SK-N-MC (cell line): ENCODE results near the gene TPD52L2.

Experiments used
- DNase-seq: peaks from one replicate; pipeline ENCODE4 v3.0.0-alpha.2; 2011; ENCODE audit warnings: low read depth, low spot score
- H3K27ac ChIP-seq: fragments of 200-600 bp; sonication (generic); 2 replicates; pipeline ENCODE4 v1.5.1; 2016; ENCODE audit warnings: mixed run types
- H3K36me3 ChIP-seq: fragments of 200-600 bp; sonication (generic); 2 replicates; pipeline ENCODE4 v1.6.1; 2017; ENCODE audit warnings: antibody characterized with exemption, low read length, mixed read lengths; ENCODE audit not compliant: insufficient read depth
- H3K4me3 ChIP-seq: fragments of 200-600 bp; sonication (generic); 2 replicates; pipeline ENCODE4 v1.5.1; 2016
- H3K9ac ChIP-seq: fragments of 200-600 bp; sonication (generic); 2 replicates; pipeline ENCODE4 v1.8.0; 2017; ENCODE audit warnings: mixed run types, mixed read lengths; ENCODE audit not compliant: insufficient read length
- H3K9me3 ChIP-seq: fragments of 200-600 bp; sonication (generic); 2 replicates; pipeline ENCODE4 v1.6.1; 2017; ENCODE audit warnings: low read depth, mild to moderate bottlenecking, antibody characterized with exemption, low read length, moderate library complexity, mixed read lengths
- EZH2 ChIP-seq: fragments of 200-600 bp; sonication (generic); IDR thresholded peaks from one replicate; pipeline ENCODE4 v1.6.1; 2017; ENCODE audit warnings: antibody characterized with exemption
- FOXP2 ChIP-seq: optimal IDR thresholded peaks from 2 replicates; pipeline ENCODE3; 2011; ENCODE audit warnings: mild to moderate bottlenecking, moderate library complexity; ENCODE audit not compliant: insufficient read depth; ENCODE audit errors: extremely low read length, control extremely low read depth
- POLR2AphosphoS5 ChIP-seq: IDR thresholded peaks from 2 replicates; pipeline ENCODE4 v1.6.1; 2012; ENCODE audit warnings: mild to moderate bottlenecking, low read depth, low read length, borderline replicate concordance

Gene TPD52L2

GRCh38 chr20:63864978-63865640, at the start of gene TPD52L2:
Gene TPD52L2, plus strand, starts transcription at chr20:63865270. Its CDS starts 96 bp downstream, at chr20:63865366.
- Histone ChIP-seq H3K27ac (peak within 1 kb of the TSS; percentile 31; the same call in 1 of the 2 replicates), H3K9me3 (no peaks in the 10 kb centered on the region), H3K36me3 (peaks cover 15% of the 10 kb centered on the region), H3K9ac (peak within 1 kb of the TSS; percentile 95), H3K4me3 (peak within 1 kb of the TSS; percentile 98)
- DNase-seq, result peak; percentile 75
- TF ChIP-seq EZH2, result no peak
- peak; percentile 79 for TF ChIP-seq FOXP2
- peak; percentile 86 for TF ChIP-seq POLR2AphosphoS5

- DNase-seq, result no peak
- TF ChIP-seq FOXP2, result no peak
- no peak for TF ChIP-seq POLR2AphosphoS5
- TF ChIP-seq EZH2, result no peak
Observed at GRCh38 chr20:63815615-63816253, 49.3 kb upstream of the TPD52L2 start.

GRCh38 chr20:63819224-63819921, 45.7 kb upstream of the TPD52L2 start:
- H3K4me3 ChIP-seq, result peak overlapping the region; percentile 35; the same call in 1 of the 2 replicates
- no peaks in the 10 kb centered on the region for H3K9me3 ChIP-seq
- H3K9ac ChIP-seq, result no peak overlapping the region
- no peaks in the 10 kb centered on the region for H3K36me3 ChIP-seq
- no peak overlapping the region for H3K27ac ChIP-seq
- DNase-seq, result no peak
- TF ChIP-seq EZH2, result no peak

More at GRCh38 chr20:63815615-63816253, 49.3 kb upstream of the TPD52L2 start:
- Histone ChIP-seq H3K4me3 (no peak overlapping the region), H3K9ac (no peak overlapping the region), H3K27ac (no peak overlapping the region), H3K9me3 (no peaks in the 10 kb centered on the region), H3K36me3 (no peaks in the 10 kb centered on the region)

GRCh38 chr20:63821811-63822210, 43.3 kb upstream of the TPD52L2 start:
- DNase-seq, result no peak
- Histone ChIP-seq H3K36me3 (no peaks in the 10 kb centered on the region), H3K27ac (no peak overlapping the region), H3K4me3 (no peak overlapping the region), H3K9ac (no peak overlapping the region), H3K9me3 (no peaks in the 10 kb centered on the region)
- no peak for TF ChIP-seq EZH2
- no peak for TF ChIP-seq POLR2AphosphoS5
- TF ChIP-seq FOXP2, result no peak

GRCh38 chr20:63822276-63822696, 42.8 kb upstream of the TPD52L2 start:
- TF ChIP-seq EZH2, result no peak
- no peak for TF ChIP-seq FOXP2
- no peak for TF ChIP-seq POLR2AphosphoS5
- H3K36me3 ChIP-seq, result no peaks in the 10 kb centered on the region
- no peak overlapping the region for H3K27ac ChIP-seq
- no peak overlapping the region for H3K4me3 ChIP-seq
- DNase-seq, result no peak
- H3K9me3 ChIP-seq, result no peaks in the 10 kb centered on the region
- no peak overlapping the region for H3K9ac ChIP-seq

- no peak for DNase-seq
- no peak for TF ChIP-seq EZH2
- no peak for TF ChIP-seq FOXP2
- no peak for TF ChIP-seq POLR2AphosphoS5
- no peaks in the 10 kb centered on the region for H3K36me3 ChIP-seq
- H3K9ac ChIP-seq, result no peak overlapping the region
- no peak overlapping the region for H3K27ac ChIP-seq
- no peaks in the 10 kb centered on the region for H3K9me3 ChIP-seq
- H3K4me3 ChIP-seq, result no peak overlapping the region
Observed at GRCh38 chr20:63823691-63824311, 41.3 kb upstream of the TPD52L2 start.

- TF ChIP-seq EZH2 (no peak), FOXP2 (no peak), POLR2AphosphoS5 (no peak)
- no peak overlapping the region for H3K4me3 ChIP-seq
- no peaks in the 10 kb centered on the region for H3K36me3 ChIP-seq
- no peak for DNase-seq
- H3K9ac ChIP-seq, result no peak overlapping the region
- H3K9me3 ChIP-seq, result no peaks in the 10 kb centered on the region
- no peak overlapping the region for H3K27ac ChIP-seq
Observed at GRCh38 chr20:63825331-63826118, 39.5 kb upstream of the TPD52L2 start.
